SJCRH30 (cell line): ENCODE results near the gene TMEM109. TPM values are rescaled to one million over a fixed set of nuclear protein-coding genes. Genes with fewer than 3 reads are reported as not detected.
"Not testable (repeated sequence)": the region's sequence is repeated elsewhere in the genome, so short reads cannot be mapped to it uniquely, and the experiment has no call there.

Experiments used
- DNase-seq, 2 experiments: peaks; one replicate each; pipeline ENCODE4 v3.0.0-alpha.2; 2015 to 2020
- H3K27ac ChIP-seq: fragments of 250-450 bp; sonication (Bioruptor Pico); 2 replicates; pipeline ENCODE4 v1.5.1; 2020; ENCODE audit warnings: mild to moderate bottlenecking, moderate library complexity
- H3K27me3 ChIP-seq: fragments of 250-450 bp; sonication (Bioruptor Pico); 2 replicates; pipeline ENCODE4 v1.5.1; 2020; ENCODE audit warnings: mild to moderate bottlenecking, moderate library complexity
- H3K36me3 ChIP-seq: fragments of 250-450 bp; sonication (Bioruptor Pico); 2 replicates; pipeline ENCODE4 v1.5.1; 2020; ENCODE audit warnings: mild to moderate bottlenecking, moderate library complexity
- H3K4me1 ChIP-seq: fragments of 250-450 bp; sonication (Bioruptor Pico); 2 replicates; pipeline ENCODE4 v1.5.1; 2020; ENCODE audit warnings: mild to moderate bottlenecking, moderate library complexity
- H3K4me3 ChIP-seq: fragments of 250-450 bp; sonication (Bioruptor Pico); 2 replicates; pipeline ENCODE4 v1.5.1; 2020; ENCODE audit warnings: mild to moderate bottlenecking, moderate library complexity
- H3K9me3 ChIP-seq: fragments of 250-450 bp; sonication (Bioruptor Pico); replicated peaks from 2 replicates; pipeline ENCODE4 v1.5.1; 2020; ENCODE audit warnings: mild to moderate bottlenecking, moderate library complexity
- total RNA-seq: library from RNA; depleted of rRNA; stranded (reverse); fragments of >200 nt; shearing (Covaris generic); gene quantifications from 2 replicates; pipeline ENCODE4 v1.2.3, GENCODE V29; 2014

The TMEM109 gene
- total RNA-seq, 1 experiment from 2014 or later: 85.4 TPM

GRCh38 chr11:60897496-60897895 lies 16.5 kb upstream of the TMEM109 start:
- no peak overlapping the region for H3K27ac ChIP-seq
- H3K36me3 ChIP-seq: peaks cover 76% of the 10 kb centered on the region
- H3K4me3 ChIP-seq: no peak overlapping the region
- no peak for DNase-seq
- H3K4me1 ChIP-seq: no peaks in the 10 kb centered on the region
- no peaks in the 10 kb centered on the region for H3K9me3 ChIP-seq
- H3K27me3 ChIP-seq: no peaks in the 10 kb centered on the region

- Histone ChIP-seq H3K9me3 (no peaks in the 10 kb centered on the region), H3K36me3 (peaks cover 72% of the 10 kb centered on the region), H3K4me3 (no peak overlapping the region), H3K27ac (no peak overlapping the region), H3K27me3 (no peaks in the 10 kb centered on the region), H3K4me1 (no peaks in the 10 kb centered on the region)
- DNase-seq: peak; percentile 24 to 72
These were observed 14.7 kb upstream of the TMEM109 start for GRCh38 chr11:60899046-60899936.

- Histone ChIP-seq H3K9me3 (no peaks in the 10 kb centered on the region), H3K4me3 (no peak overlapping the region), H3K36me3 (peaks cover 66% of the 10 kb centered on the region), H3K4me1 (peaks cover 3% of the 10 kb centered on the region; the same call in 1 of the 2 replicates), H3K27me3 (no peaks in the 10 kb centered on the region), H3K27ac (no peak overlapping the region)
- DNase-seq: no peak
These were observed 14.0 kb upstream of the TMEM109 start for GRCh38 chr11:60899977-60900376.

- DNase-seq: no peak
- H3K4me3 ChIP-seq: no peak overlapping the region
- peaks cover 60% of the 10 kb centered on the region for H3K36me3 ChIP-seq
- H3K4me1 ChIP-seq: peaks cover 3% of the 10 kb centered on the region; the same call in 1 of the 2 replicates
- no peaks in the 10 kb centered on the region for H3K9me3 ChIP-seq
- H3K27me3 ChIP-seq: no peaks in the 10 kb centered on the region
- H3K27ac ChIP-seq: no peak overlapping the region
These were observed 13.1 kb upstream of the TMEM109 start for GRCh38 chr11:60900673-60901404.

GRCh38 chr11:60902625-60903024 lies 11.3 kb upstream of the TMEM109 start:
- no peak for DNase-seq
- no peak overlapping the region for H3K4me3 ChIP-seq
- no peaks in the 10 kb centered on the region for H3K27me3 ChIP-seq
- H3K9me3 ChIP-seq: no peaks in the 10 kb centered on the region
- peaks cover 3% of the 10 kb centered on the region; the same call in 1 of the 2 replicates for H3K4me1 ChIP-seq
- peaks cover 42% of the 10 kb centered on the region for H3K36me3 ChIP-seq
- H3K27ac ChIP-seq: no peak overlapping the region

GRCh38 chr11:60905047-60905446 lies 8.9 kb upstream of the TMEM109 start:
- peak; percentile 27 to 36 for DNase-seq
- no peaks in the 10 kb centered on the region for H3K27me3 ChIP-seq
- H3K9me3 ChIP-seq: no peaks in the 10 kb centered on the region
- peak overlapping the region; percentile 85 for H3K4me3 ChIP-seq
- no peak overlapping the region; the same call in 1 of the 2 replicates for H3K27ac ChIP-seq
- H3K4me1 ChIP-seq: peaks cover 3% of the 10 kb centered on the region; the same call in 1 of the 2 replicates
- H3K36me3 ChIP-seq: peaks cover 19% of the 10 kb centered on the region

GRCh38 chr11:60905551-60906113 lies 8.3 kb upstream of the TMEM109 start:
- Histone ChIP-seq H3K4me1 (peaks cover 3% of the 10 kb centered on the region; the same call in 1 of the 2 replicates), H3K36me3 (peaks cover 13% of the 10 kb centered on the region), H3K4me3 (peak overlapping the region; percentile 85), H3K27ac (peak overlapping the region; percentile 80), H3K9me3 (no peaks in the 10 kb centered on the region), H3K27me3 (no peaks in the 10 kb centered on the region)
- DNase-seq: no peak

- Histone ChIP-seq H3K4me3 (peak within 1 kb of the TSS; percentile 85), H3K4me1 (peaks cover 3% of the 10 kb centered on the region; the same call in 1 of the 2 replicates), H3K9me3 (no peaks in the 10 kb centered on the region), H3K27me3 (no peaks in the 10 kb centered on the region), H3K36me3 (peaks cover 10% of the 10 kb centered on the region; the same call in 1 of the 2 replicates), H3K27ac (peak within 1 kb of the TSS; percentile 80)
- DNase-seq: peak; percentile 94 to 97
These were observed 7.6 kb upstream of the TMEM109 start, which contains the start of gene PRPF19 for GRCh38 chr11:60906132-60906972. PRPF19 (minus strand) TSS chr11:60906585; CDS start chr11:60906382, 203 bp downstream.

GRCh38 chr11:60908803-60909202 lies 5.2 kb upstream of the TMEM109 start:
- Histone ChIP-seq H3K36me3 (no peaks in the 10 kb centered on the region), H3K9me3 (no peaks in the 10 kb centered on the region), H3K27ac (no peak overlapping the region), H3K27me3 (no peaks in the 10 kb centered on the region), H3K4me3 (no peak overlapping the region), H3K4me1 (peaks cover 6% of the 10 kb centered on the region; the same call in 1 of the 2 replicates)
- DNase-seq: no peak

GRCh38 chr11:60909680-60910280 lies 4.2 kb upstream of the TMEM109 start:
- H3K9me3 ChIP-seq, H3K36me3 ChIP-seq, H3K27ac ChIP-seq, H3K4me1 ChIP-seq, H3K4me3 ChIP-seq, DNase-seq, H3K27me3 ChIP-seq: not testable (repeated sequence)

GRCh38 chr11:60910281-60910687 lies 3.7 kb upstream of the TMEM109 start:
- Histone ChIP-seq H3K27ac (no peak overlapping the region), H3K27me3 (no peaks in the 10 kb centered on the region), H3K4me3 (no peak overlapping the region), H3K4me1 (peaks cover 3% of the 10 kb centered on the region; the same call in 1 of the 2 replicates), H3K9me3 (no peaks in the 10 kb centered on the region), H3K36me3 (no peaks in the 10 kb centered on the region)
- no peak for DNase-seq

GRCh38 chr11:60910711-60911380 lies 3.1 kb upstream of the TMEM109 start:
- Histone ChIP-seq H3K36me3 (no peaks in the 10 kb centered on the region), H3K9me3 (no peaks in the 10 kb centered on the region), H3K4me3 (no peak overlapping the region), H3K27ac (no peak overlapping the region), H3K27me3 (no peaks in the 10 kb centered on the region), H3K4me1 (peaks cover 5% of the 10 kb centered on the region)
- no peak for DNase-seq

GRCh38 chr11:60912223-60912850 lies 1.6 kb upstream of the TMEM109 start:
- peak; percentile 15 to 52 for DNase-seq

More at GRCh38 chr11:60912223-60912850, 1.6 kb upstream of the TMEM109 start:
- Histone ChIP-seq H3K27me3 (no peaks in the 10 kb centered on the region), H3K9me3 (no peaks in the 10 kb centered on the region), H3K27ac (peak overlapping the region; percentile 90), H3K4me1 (peaks cover 12% of the 10 kb centered on the region), H3K4me3 (peak overlapping the region; percentile 68), H3K36me3 (no peaks in the 10 kb centered on the region)
